Neural progenitor cell (in vitro differentiated cells): ENCODE measurements around the gene LRRC25. TPM values are rescaled to one million over a fixed set of nuclear protein-coding genes. Genes with fewer than 3 reads are reported as not detected.

Experiments
- DNase-seq: peaks from one replicate; pipeline ENCODE4 v3.0.0-alpha.2; 2016; ENCODE audit warnings: low spot score
- H2AFZ ChIP-seq: fragments of 200-600 bp; sonication (generic); replicated peaks from 2 replicates; pipeline ENCODE4 v1.6.1; 2016; ENCODE audit warnings: antibody characterized with exemption
- H3F3A ChIP-seq: fragments of 200-600 bp; sonication (generic); 2 replicates; pipeline ENCODE4 v1.6.1; 2016; ENCODE audit warnings: antibody characterized with exemption, low read depth
- H3K27ac ChIP-seq: fragments of 200-600 bp; sonication (generic); 2 replicates; pipeline ENCODE4 v1.5.1; 2016; ENCODE audit warnings: mild to moderate bottlenecking
- H3K27me3 ChIP-seq: fragments of 200-600 bp; sonication (generic); 2 replicates; pipeline ENCODE4 v1.6.1; 2016; ENCODE audit warnings: mild to moderate bottlenecking, moderate library complexity
- H3K36me3 ChIP-seq: fragments of 200-600 bp; sonication (generic); 2 replicates; pipeline ENCODE4 v1.5.1; 2016
- H3K4me1 ChIP-seq: fragments of 200-600 bp; sonication (generic); 2 replicates; pipeline ENCODE4 v1.6.1; 2016; ENCODE audit warnings: mixed run types
- H3K4me2 ChIP-seq: fragments of 200-600 bp; sonication (generic); 2 replicates; pipeline ENCODE4 v1.6.1; 2016
- H3K4me3 ChIP-seq: fragments of 200-600 bp; sonication (generic); 2 replicates; pipeline ENCODE4 v1.5.1; 2016
- H3K79me2 ChIP-seq: fragments of 200-600 bp; sonication (generic); 2 replicates; pipeline ENCODE4 v1.6.1; 2016; ENCODE audit warnings: low read depth
- H3K9ac ChIP-seq: fragments of 200-600 bp; sonication (generic); 2 replicates; pipeline ENCODE4 v1.6.1; 2016
- H3K9me3 ChIP-seq: fragments of 200-600 bp; sonication (generic); 2 replicates; pipeline ENCODE4 v1.5.1; 2016; ENCODE audit warnings: low read depth
- H4K20me1 ChIP-seq: fragments of 200-600 bp; sonication (generic); 2 replicates; pipeline ENCODE4 v1.6.1; 2016; ENCODE audit warnings: low read depth
- H3K27ac Mint-ChIP-seq: 3 replicates; pipeline ENCODE4 v1.8.0; 2021; ENCODE audit warnings: mixed read lengths
- H3K27me3 Mint-ChIP-seq: 2 replicates; pipeline ENCODE4 v1.8.0; 2022; ENCODE audit warnings: low read depth, mild to moderate bottlenecking, inconsistent platforms, moderate library complexity, mixed read lengths; ENCODE audit not compliant: insufficient read depth
- H3K36me3 Mint-ChIP-seq: 3 replicates; pipeline ENCODE4 v1.8.0; 2021; ENCODE audit warnings: mixed read lengths
- H3K4me1 Mint-ChIP-seq: 3 replicates; pipeline ENCODE4 v1.8.0; 2021; ENCODE audit warnings: mixed read lengths
- H3K4me3 Mint-ChIP-seq: 3 replicates; pipeline ENCODE4 v1.8.0; 2021; ENCODE audit warnings: mild to moderate bottlenecking, moderate library complexity, mixed read lengths
- H3K9me3 Mint-ChIP-seq: 3 replicates; pipeline ENCODE4 v1.8.0; 2020; ENCODE audit warnings: mixed read lengths
- CTCF ChIP-seq: fragments of 200-600 bp; sonication (generic); IDR thresholded peaks from 2 replicates; pipeline ENCODE4 v1.5.1; 2017; ENCODE audit warnings: antibody characterized with exemption, mild to moderate bottlenecking
- EZH2 ChIP-seq: fragments of 200-600 bp; sonication (generic); IDR thresholded peaks from 2 replicates; pipeline ENCODE4 v1.6.1; 2017; ENCODE audit warnings: antibody characterized with exemption, mild to moderate bottlenecking, moderate library complexity
- EZH2phosphoT487 ChIP-seq: fragments of 200-600 bp; sonication (generic); IDR thresholded peaks from 2 replicates; pipeline ENCODE4 v1.6.1; 2017; ENCODE audit warnings: antibody characterized with exemption
- microRNA-seq: library from miRNA; unstranded; fragments of <30 nt; microRNA quantifications from one replicate; pipeline ENCODE4, GENCODE V29; 2016
- small RNA-seq: library from RNA; depleted of rRNA; stranded (forward); fragments of <200 nt; gene quantifications from one replicate; pipeline ENCODE3, GENCODE V24; 2015
- total RNA-seq: library from RNA; depleted of rRNA; stranded (reverse); fragments of >200 nt; gene quantifications from 2 replicates; pipeline ENCODE4 v1.2.3, GENCODE V29; 2015; ENCODE audit warnings: low replicate concordance

Gene LRRC25
- total RNA-seq, 1 donor from 2014 or later, result not detected

- Histone ChIP-seq H2AFZ (no peak overlapping the region), H3K9me3 (no peaks in the 10 kb centered on the region), H4K20me1 (peaks cover 18% of the 10 kb centered on the region), H3K79me2 (no peaks in the 10 kb centered on the region), H3K4me2 (peak overlapping the region; percentile 66), H3K4me1 (peaks cover 24% of the 10 kb centered on the region), H3F3A (peaks cover 52% of the 10 kb centered on the region), H3K27me3 (peaks cover 19% of the 10 kb centered on the region), H3K9ac (no peak overlapping the region), H3K36me3 (no peaks in the 10 kb centered on the region), H3K27ac (no peak overlapping the region), H3K4me3 (no peak overlapping the region)
- peaks cover 12% of the 10 kb centered on the region for H3K27me3 Mint-ChIP-seq
- H3K36me3 Mint-ChIP-seq, result no peaks in the 10 kb centered on the region
- H3K4me3 Mint-ChIP-seq, result peak overlapping the region; percentile 78
- no peak for TF ChIP-seq EZH2phosphoT487
- no peak for TF ChIP-seq EZH2
- no peak for TF ChIP-seq CTCF
- peak overlapping the region; percentile 86 for H3K27ac Mint-ChIP-seq
- DNase-seq, result no peak
- H3K9me3 Mint-ChIP-seq, result no peaks in the 10 kb centered on the region
- peaks cover 46% of the 10 kb centered on the region for H3K4me1 Mint-ChIP-seq
Measured at GRCh38 chr19:18345296-18345695, 52.1 kb downstream of the LRRC25 start.

- Histone ChIP-seq H3K36me3 (no peaks in the 10 kb centered on the region), H3K9ac (no peak overlapping the region), H3K4me3 (no peak overlapping the region), H3K4me1 (peaks cover 24% of the 10 kb centered on the region), H4K20me1 (peaks cover 18% of the 10 kb centered on the region), H3K4me2 (peak overlapping the region; percentile 66), H3K79me2 (no peaks in the 10 kb centered on the region), H2AFZ (no peak overlapping the region), H3K27me3 (peaks cover 19% of the 10 kb centered on the region), H3K27ac (no peak overlapping the region), H3F3A (peaks cover 59% of the 10 kb centered on the region), H3K9me3 (no peaks in the 10 kb centered on the region)
- TF ChIP-seq EZH2 (no peak), CTCF (no peak), EZH2phosphoT487 (no peak)
- H3K9me3 Mint-ChIP-seq, result no peaks in the 10 kb centered on the region
- no peaks in the 10 kb centered on the region for H3K36me3 Mint-ChIP-seq
- H3K4me1 Mint-ChIP-seq, result peaks cover 48% of the 10 kb centered on the region
- H3K4me3 Mint-ChIP-seq, result peak overlapping the region; percentile 78
- H3K27ac Mint-ChIP-seq, result peak overlapping the region; percentile 86
- H3K27me3 Mint-ChIP-seq, result peaks cover 15% of the 10 kb centered on the region
- DNase-seq, result peak; percentile 76
Measured at GRCh38 chr19:18344582-18344950, 52.9 kb downstream of the LRRC25 start.

- H3K27me3 Mint-ChIP-seq, result peaks cover 17% of the 10 kb centered on the region
- Histone ChIP-seq H3K27ac (no peak overlapping the region), H3K4me2 (no peak overlapping the region), H3K27me3 (peaks cover 19% of the 10 kb centered on the region), H4K20me1 (peaks cover 18% of the 10 kb centered on the region), H2AFZ (no peak overlapping the region), H3K79me2 (no peaks in the 10 kb centered on the region), H3K9ac (no peak overlapping the region), H3K4me1 (peaks cover 24% of the 10 kb centered on the region), H3K9me3 (no peaks in the 10 kb centered on the region), H3K4me3 (no peak overlapping the region), H3K36me3 (no peaks in the 10 kb centered on the region), H3F3A (peaks cover 60% of the 10 kb centered on the region)
- H3K36me3 Mint-ChIP-seq, result no peaks in the 10 kb centered on the region
- H3K4me3 Mint-ChIP-seq, result peak overlapping the region; percentile 84
- peaks cover 42% of the 10 kb centered on the region for H3K4me1 Mint-ChIP-seq
- no peak for TF ChIP-seq EZH2
- no peak for TF ChIP-seq CTCF
- no peak for TF ChIP-seq EZH2phosphoT487
- no peak for DNase-seq
- no peak overlapping the region for H3K27ac Mint-ChIP-seq
- no peaks in the 10 kb centered on the region for H3K9me3 Mint-ChIP-seq
Measured at GRCh38 chr19:18342090-18342632, 55.3 kb downstream of the LRRC25 start.

Small RNAs within 50 kb of the gene (microRNA-seq; reads per million reads assigned to microRNA genes)
- not detected for gene MIR3189

Small RNAs within 50 kb of the gene (small RNA-seq; reads per million reads assigned to genes)
- not detected for gene MIR3189

Other genes with a start within 250 kb of the LRRC25 start
- 21.4 and 41.8 TPM in 2 replicates for gene PIK3R2, start 244.5 kb downstream of the LRRC25 start, total RNA-seq
- 0.62 TPM in 1 of 2 replicates, not detected in the other for gene IFI30, start 223.8 kb downstream of the LRRC25 start, total RNA-seq
- gene MPV17L2, start 204.4 kb downstream of the LRRC25 start, total RNA-seq, result 28.1 and 37.7 TPM in 2 replicates
- gene RAB3A, start 193.6 kb downstream of the LRRC25 start, total RNA-seq, result 1.1 and 1.5 TPM in 2 replicates
- 0.28 and 0.62 TPM in 2 replicates for gene PDE4C, start 171.2 kb downstream of the LRRC25 start, total RNA-seq
- 0.11 and 1.4 TPM in 2 replicates for gene IQCN, start 123.2 kb downstream of the LRRC25 start, total RNA-seq
- gene JUND, start 116.0 kb downstream of the LRRC25 start, total RNA-seq, result 51.7 and 107 TPM in 2 replicates
- 440 and 768 TPM in 2 replicates for gene LSM4, start 74.5 kb downstream of the LRRC25 start, total RNA-seq
- 2.1 and 5.7 TPM in 2 replicates for gene PGPEP1, start 57.0 kb downstream of the LRRC25 start, total RNA-seq
- gene GDF15, start 11.5 kb downstream of the LRRC25 start, total RNA-seq, result 0.19 and 2.5 TPM in 2 replicates
- 21.1 and 50.5 TPM in 2 replicates for gene SSBP4, start 21.8 kb upstream of the LRRC25 start, total RNA-seq
- 81.7 and 203 TPM in 2 replicates for gene ISYNA1, start 40.5 kb upstream of the LRRC25 start, total RNA-seq
- gene ELL, start 124.4 kb upstream of the LRRC25 start, total RNA-seq, result 2.9 and 9.8 TPM in 2 replicates
- gene FKBP8, start 146.0 kb upstream of the LRRC25 start, total RNA-seq, result 115 and 418 TPM in 2 replicates
- 82.7 and 151 TPM in 2 replicates for gene KXD1, start 160.2 kb upstream of the LRRC25 start, total RNA-seq
- gene UBA52, start 174.2 kb upstream of the LRRC25 start, total RNA-seq, result 625 and 768 TPM in 2 replicates
- 41.7 and 105 TPM in 2 replicates for gene REX1BD, start 191.2 kb upstream of the LRRC25 start, total RNA-seq
- gene CRLF1, start 209.2 kb upstream of the LRRC25 start, total RNA-seq, result 0.84 TPM in 1 of 2 replicates, not detected in the other
- 0.11 and 1.4 TPM in 2 replicates for gene TMEM59L, start 215.2 kb upstream of the LRRC25 start, total RNA-seq
- 5.8 and 7.1 TPM in 2 replicates for gene KLHL26, start 239.4 kb upstream of the LRRC25 start, total RNA-seq